CD14-positive monocyte (primary cell): Measurements from ENCODE around the gene DCC. TPM values are rescaled to one million over a fixed set of nuclear protein-coding genes. Genes with fewer than 3 reads are reported as not detected.

Experiments
- DNase-seq, 3 donors: peaks; one replicate each; pipeline ENCODE4 v3.0.0-alpha.2; 2011 to 2022
- H2AFZ ChIP-seq: 2 replicates; pipeline ENCODE4 v1.6.0; 2012; ENCODE audit warnings: mild to moderate bottlenecking, low read depth, low read length, inconsistent platforms; ENCODE audit not compliant: insufficient read depth, poor library complexity, severe bottlenecking
- H3K27ac ChIP-seq, 2 donors: 1 replicate in 1 of 2; 2 replicates in 1 of 2; pipeline ENCODE4 v1.5.1; 2012 to 2013; ENCODE audit warnings: low read length in 2 of 2, control low read depth in 1 of 2, inconsistent platforms in 1 of 2, low read depth in 1 of 2, mild to moderate bottlenecking in 1 of 2
- H3K27me3 ChIP-seq, 2 donors: one replicate each; pipeline versions ENCODE4 v1.6.0 to v1.6.1; 2011 to 2013; ENCODE audit warnings: low read length in 2 of 2; ENCODE audit not compliant: control insufficient read depth in 2 of 2, insufficient read depth in 2 of 2
- H3K36me3 ChIP-seq, 2 donors: replicated peaks in 1 of 2; 1 replicate in 1 of 2; 2 replicates in 1 of 2; pipeline versions ENCODE4 v1.5.1 to v1.6.1; 2012 to 2013; ENCODE audit warnings: low read length in 2 of 2, control low read depth in 1 of 2, inconsistent platforms in 1 of 2, mild to moderate bottlenecking in 1 of 2; ENCODE audit not compliant: insufficient read depth in 2 of 2, control insufficient read depth in 1 of 2
- H3K4me1 ChIP-seq, 2 donors: 1 replicate in 1 of 2; 2 replicates in 1 of 2; pipeline versions ENCODE4 v1.5.1 to v1.6.1; 2012 to 2013; ENCODE audit warnings: low read length in 2 of 2, control low read depth in 1 of 2, inconsistent platforms in 1 of 2, mild to moderate bottlenecking in 1 of 2, moderate library complexity in 1 of 2; ENCODE audit not compliant: insufficient read depth in 2 of 2, control insufficient read depth in 1 of 2
- H3K4me2 ChIP-seq: replicated peaks from 2 replicates; pipeline ENCODE3; 2012; ENCODE audit warnings: low read length, moderate library complexity, mild to moderate bottlenecking; ENCODE audit not compliant: poor library complexity, severe bottlenecking; ENCODE audit errors: extremely low read depth
- H3K4me3 ChIP-seq, 3 experiments: fragments of 200-600 bp in 1 of 3; sonication (generic) in 1 of 3; replicated peaks in 1 of 3; 1 replicate in 2 of 3; 2 replicates in 1 of 3; pipeline ENCODE4 v1.5.1; 2011 to 2013; ENCODE audit warnings: low read length in 3 of 3, mild to moderate bottlenecking in 3 of 3, control low read depth in 2 of 3, low read depth in 2 of 3, inconsistent platforms in 1 of 3, moderate library complexity in 1 of 3
- H3K79me2 ChIP-seq: 2 replicates; pipeline ENCODE4 v1.6.0; 2012; ENCODE audit warnings: mild to moderate bottlenecking, control low read depth, inconsistent platforms, low read length, moderate library complexity; ENCODE audit not compliant: insufficient read depth
- H3K9ac ChIP-seq: 2 replicates; pipeline ENCODE4 v1.6.0; 2017; ENCODE audit warnings: low read length, mild to moderate bottlenecking; ENCODE audit not compliant: insufficient read depth, poor library complexity, severe bottlenecking
- H3K9me3 ChIP-seq, 2 donors: replicated peaks in 1 of 2; 1 replicate in 1 of 2; 2 replicates in 1 of 2; pipeline versions ENCODE4 v1.5.1 to v1.6.1; 2012 to 2013; ENCODE audit warnings: low read length in 2 of 2, control low read depth in 1 of 2; ENCODE audit not compliant: control insufficient read depth in 1 of 2, insufficient read depth in 1 of 2
- H4K20me1 ChIP-seq: 2 replicates; pipeline ENCODE4 v1.6.0; 2012; ENCODE audit warnings: mild to moderate bottlenecking, low read length, control low read depth, moderate library complexity; ENCODE audit not compliant: insufficient read depth
- H3K27ac Mint-ChIP-seq, 7 donors: one replicate each; pipeline ENCODE4 v1.8.0; 2020; ENCODE audit warnings: mild to moderate bottlenecking in 7 of 7, mixed read lengths in 7 of 7, moderate library complexity in 6 of 7, inconsistent platforms in 2 of 7
- H3K27me3 Mint-ChIP-seq, 3 donors: one replicate each; pipeline ENCODE4 v1.8.0; 2021 to 2022; ENCODE audit warnings: low read depth in 3 of 3, mild to moderate bottlenecking in 3 of 3, mixed read lengths in 3 of 3, moderate library complexity in 3 of 3, inconsistent platforms in 1 of 3
- H3K36me3 Mint-ChIP-seq, 2 donors: one replicate each; pipeline ENCODE4 v1.8.0; 2020; ENCODE audit warnings: mixed read lengths in 2 of 2, inconsistent platforms in 1 of 2, mild to moderate bottlenecking in 1 of 2
- H3K4me1 Mint-ChIP-seq: one replicate; pipeline ENCODE4 v1.8.0; 2020; ENCODE audit warnings: mild to moderate bottlenecking, mixed read lengths
- H3K4me3 Mint-ChIP-seq, 2 donors: one replicate each; pipeline ENCODE4 v1.8.0; 2020; ENCODE audit warnings: mild to moderate bottlenecking in 2 of 2, mixed read lengths in 2 of 2, moderate library complexity in 1 of 2
- H3K9me3 Mint-ChIP-seq, 7 donors: one replicate each; pipeline ENCODE4 v1.8.0; 2020 to 2022; ENCODE audit warnings: mixed read lengths in 7 of 7, mild to moderate bottlenecking in 6 of 7, moderate library complexity in 6 of 7, inconsistent platforms in 2 of 7
- CTCF ChIP-seq: fragments of 200-600 bp; IDR thresholded peaks from one replicate; pipeline ENCODE4 v1.8.0; 2022; ENCODE audit warnings: antibody characterized with exemption, mild to moderate bottlenecking
- WGBS: methylation state at CpG from one replicate; pipeline ENCODE4 v1.1.5; 2013; ENCODE audit warnings: missing lambda C conversion rate; ENCODE audit not compliant: insufficient coverage; 5-methylcytosine and 5-hydroxymethylcytosine counted together
- intact Hi-C, 2 donors: fragments of 100-400 bp; cut with micrococcal nuclease; formaldehyde crosslinking; loops; one replicate each; pipeline versions ENCODE4 v1.15.0 to v1.15.1; 2023
- polyA plus RNA-seq, 3 donors: library from polyadenylated mRNA; depleted of rRNA in 1 of 3; unstranded in 2 of 3; stranded (reverse) in 1 of 3; fragments of 300-500 nt in 2 of 3; fragments of >200 nt in 1 of 3; fragmentation: Illumina TruSeq in 2 of 3; gene quantifications; 1 replicate in 2 of 3; 2 replicates in 1 of 3; pipeline ENCODE4 v1.2.3, GENCODE V29; 2012 to 2021

The DCC gene
- polyA plus RNA-seq, 3 donors: not detected

GRCh38 chr18:52343731-52344340 is 3.8 kb downstream of the DCC start:
- H3K36me3 Mint-ChIP-seq: no peaks in the 10 kb centered on the region
- Histone ChIP-seq H3K27ac (no peak overlapping the region), H2AFZ (no peak overlapping the region), H3K79me2 (no peaks in the 10 kb centered on the region), H3K4me2 (no peak overlapping the region), H3K9ac (no peak overlapping the region), H3K27me3 (peaks cover 12 to 41% of the 10 kb centered on the region in 2 donors), H3K4me1 (no peaks in the 10 kb centered on the region), H4K20me1 (no peaks in the 10 kb centered on the region), H3K4me3 (no peak overlapping the region), H3K9me3 (peaks cover 0 to 23% of the 10 kb centered on the region in 2 donors), H3K36me3 (no peaks in the 10 kb centered on the region)
- peaks cover 0 to 16% (median 10%) of the 10 kb centered on the region in 7 donors for H3K9me3 Mint-ChIP-seq
- intact Hi-C loops: no loop called here
- no peaks in the 10 kb centered on the region for H3K4me1 Mint-ChIP-seq
- no peak overlapping the region for H3K27ac Mint-ChIP-seq
- WGBS: 47% methylated on average over 3 of the region's 6 CpGs
- no peak for TF ChIP-seq CTCF
- peaks cover 0 to 31% (median under 1%) of the 10 kb centered on the region in 3 donors for H3K27me3 Mint-ChIP-seq
- DNase-seq: no peak
- H3K4me3 Mint-ChIP-seq: no peak overlapping the region

GRCh38 chr18:52344881-52345280 is 4.9 kb downstream of the DCC start:
- H2AFZ ChIP-seq: no peak overlapping the region
- peaks cover 4 to 34% of the 10 kb centered on the region in 2 donors for H3K27me3 ChIP-seq
- H3K36me3 ChIP-seq: no peaks in the 10 kb centered on the region
- Mint-ChIP-seq H3K27ac (no peak overlapping the region), H3K9me3 (peaks cover 0 to 14% (median 8%) of the 10 kb centered on the region in 7 donors), H3K27me3 (peaks cover 0 to 23% (median 0%) of the 10 kb centered on the region in 3 donors), H3K4me1 (no peaks in the 10 kb centered on the region), H3K4me3 (no peak overlapping the region), H3K36me3 (no peaks in the 10 kb centered on the region)
- peaks cover 0 to 15% of the 10 kb centered on the region in 2 donors for H3K9me3 ChIP-seq
- H3K9ac ChIP-seq: no peak overlapping the region
- TF ChIP-seq CTCF: no peak
- no peak overlapping the region for H3K27ac ChIP-seq
- H3K4me1 ChIP-seq: no peaks in the 10 kb centered on the region
- H3K4me2 ChIP-seq: no peak overlapping the region
- no peaks in the 10 kb centered on the region for H3K79me2 ChIP-seq
- no peak for DNase-seq
- intact Hi-C loops: no loop called here
- no peaks in the 10 kb centered on the region for H4K20me1 ChIP-seq
- no peak overlapping the region for H3K4me3 ChIP-seq
